NCI-H2227 (cell line): ENCODE results near the gene WASHC2C.
"Not testable (repeated sequence)": the region's sequence is repeated elsewhere in the genome, so short reads cannot be mapped to it uniquely, and the experiment has no call there.

ENCODE experiments used
- DNase-seq: peaks from one replicate; lab custom pipeline; 2025; ENCODE audit not compliant: unreplicated experiment; lab: John Stamatoyannopoulos, UW

WASHC2C gene

GRCh38 chr10:45768334-45768733, 41.3 kb downstream of the WASHC2C start:
- not testable (repeated sequence) for DNase-seq

DNA sequence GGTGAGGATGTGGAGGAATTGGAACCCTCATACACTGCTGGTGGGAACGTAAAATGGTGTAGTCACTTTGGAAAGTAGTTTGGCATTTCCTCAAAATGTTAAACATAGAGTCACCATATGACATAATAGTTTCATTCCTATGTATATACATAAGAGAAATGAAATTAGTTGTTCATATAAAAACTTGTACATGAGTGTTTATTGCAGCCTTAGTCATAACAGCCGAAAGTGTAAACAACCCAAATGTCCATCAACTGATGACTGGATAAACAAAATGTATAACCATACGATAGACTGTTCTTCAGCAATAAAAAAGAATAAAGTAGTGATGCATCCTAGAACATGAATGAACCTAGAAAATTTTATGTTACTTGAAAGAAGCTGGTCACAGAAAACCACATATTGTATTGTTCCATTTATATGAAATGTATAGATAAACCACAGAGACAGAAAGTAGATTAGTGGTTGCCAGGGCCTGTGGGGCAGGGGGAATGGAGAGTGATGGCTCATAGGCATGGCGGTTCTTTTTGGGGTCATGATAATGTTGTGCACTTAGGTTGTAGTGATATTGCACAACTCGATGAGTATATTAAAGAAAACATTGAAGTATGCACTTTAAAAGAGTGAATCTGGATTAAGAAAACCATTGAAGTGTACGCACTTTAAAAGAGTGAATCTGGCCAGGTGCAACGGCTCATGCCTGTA, 44.8 kb downstream of the WASHC2C start:
- DNase-seq, result not testable (repeated sequence)

DNA sequence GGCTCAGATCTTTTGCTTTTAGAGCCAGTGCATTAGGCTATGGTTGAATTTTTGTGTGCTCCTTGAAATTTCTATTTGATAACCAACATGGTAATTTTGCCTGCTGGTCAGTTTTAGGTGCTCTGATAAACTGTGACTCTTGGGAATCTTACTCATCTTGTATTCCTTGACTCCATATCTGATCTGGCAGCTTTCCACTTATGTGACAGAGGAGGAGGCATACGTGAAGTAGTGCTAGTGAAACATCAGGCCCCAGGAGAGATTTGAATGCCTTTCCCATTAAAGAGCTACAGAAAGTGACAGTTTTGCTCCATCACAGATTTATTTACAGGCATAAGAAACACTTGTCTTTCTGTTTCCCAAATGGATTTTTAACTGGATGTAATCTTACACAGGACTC, 59.2 kb downstream of the WASHC2C start:
- DNase-seq, result not testable (repeated sequence)

DNA sequence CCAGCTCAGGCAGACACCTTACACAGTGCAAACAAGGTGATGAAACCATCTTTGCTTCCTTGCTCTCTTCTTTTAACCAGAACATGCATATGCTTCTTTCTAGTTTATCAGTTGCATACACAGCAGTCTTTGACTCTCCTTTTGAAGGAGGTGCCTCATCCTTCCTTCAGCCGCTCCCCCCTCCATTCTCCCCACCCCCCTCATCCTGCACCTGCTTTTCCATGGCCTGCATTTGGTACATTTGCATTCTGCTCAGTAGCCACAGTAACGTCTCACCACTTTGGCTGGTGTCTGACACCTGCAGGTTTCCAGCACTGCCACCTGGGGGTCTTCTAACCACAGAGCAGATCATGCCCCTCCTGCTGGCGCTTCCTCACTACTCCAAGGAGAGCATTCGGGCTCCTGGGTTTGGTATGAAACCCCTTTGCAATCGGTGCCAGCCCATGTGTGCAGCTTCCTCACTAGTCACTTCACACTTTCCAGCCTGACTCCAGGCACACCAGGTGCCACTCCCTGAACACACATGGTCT, 60.2 kb downstream of the WASHC2C start:
- not testable (repeated sequence) for DNase-seq

DNA sequence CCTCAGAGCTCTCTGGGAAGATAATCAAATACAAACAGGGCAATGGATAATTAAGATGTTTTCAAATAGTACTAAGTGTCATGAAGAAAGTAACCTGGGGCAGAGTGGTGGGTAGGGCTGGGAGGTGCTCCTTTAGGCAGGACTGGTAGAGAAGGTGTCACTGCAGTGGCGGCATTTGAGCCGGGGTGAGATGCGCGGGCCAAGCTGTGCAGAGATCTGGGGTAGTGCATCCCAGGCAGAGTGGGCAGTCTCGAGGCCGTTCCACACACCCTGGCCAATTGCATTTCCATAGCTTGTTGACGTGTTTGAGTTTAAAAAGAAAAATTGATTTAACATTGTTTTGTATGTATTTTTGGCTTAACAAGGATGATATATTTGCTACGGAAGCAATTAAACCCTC, 62.9 kb downstream of the WASHC2C start:
- not testable (repeated sequence) for DNase-seq

DNA sequence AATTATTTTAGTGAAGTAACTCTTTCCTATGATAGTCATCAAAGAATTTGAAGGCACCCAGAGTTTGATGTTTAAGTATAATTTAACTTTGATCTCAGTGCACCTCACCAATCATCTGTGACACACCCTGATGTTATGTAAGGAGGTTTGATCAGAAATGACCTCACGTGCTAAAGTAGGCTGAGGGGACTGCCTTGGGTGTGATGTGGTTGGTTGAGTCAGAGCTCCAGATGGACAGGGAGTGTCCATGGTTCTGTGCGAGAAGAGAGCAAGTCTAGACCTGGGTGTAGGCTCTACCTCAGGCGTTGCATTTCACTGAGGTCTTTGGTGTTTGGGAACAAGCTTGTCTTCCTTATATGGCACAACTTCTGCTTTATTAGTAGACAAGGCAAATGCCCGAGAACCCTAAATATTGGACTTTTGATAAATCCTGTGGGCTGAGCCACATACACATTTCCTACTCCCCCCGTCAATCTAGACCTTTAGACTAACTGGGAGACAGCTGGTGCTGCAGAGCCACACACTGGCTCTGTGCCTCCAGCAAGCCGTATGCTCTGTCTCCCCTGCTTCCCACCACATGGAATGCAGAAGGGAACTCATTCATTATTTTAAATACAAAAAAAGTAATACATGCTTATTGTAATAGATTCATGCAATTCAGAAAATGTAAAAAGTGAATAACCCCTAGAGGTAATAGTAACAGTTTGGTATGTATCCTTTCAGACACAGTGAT, 63.8 kb downstream of the WASHC2C start:
- not testable (repeated sequence) for DNase-seq

DNA sequence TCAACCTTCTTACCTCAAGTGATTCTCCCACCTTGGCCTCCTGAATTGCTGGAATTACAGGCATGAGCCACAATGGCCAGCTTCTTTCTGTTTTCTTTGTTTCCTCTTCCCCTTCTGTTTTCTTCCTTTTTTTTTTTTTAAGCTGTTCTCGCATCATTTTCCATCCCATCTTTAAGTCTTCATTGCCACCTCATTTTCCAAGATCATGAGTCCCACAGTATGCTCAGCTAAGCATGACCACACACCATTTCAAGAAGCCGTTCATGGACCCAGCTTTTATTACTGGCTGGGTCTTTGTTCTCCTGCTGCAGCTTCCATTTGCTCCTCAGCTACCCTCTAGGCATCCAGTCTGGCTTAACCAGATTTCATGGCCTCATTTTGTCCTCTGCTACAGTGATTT, 67.7 kb downstream of the WASHC2C start:
- not testable (repeated sequence) for DNase-seq

GRCh38 chr10:45803060-45804010, 76.3 kb downstream of the WASHC2C start:
- not testable (repeated sequence) for DNase-seq

DNA sequence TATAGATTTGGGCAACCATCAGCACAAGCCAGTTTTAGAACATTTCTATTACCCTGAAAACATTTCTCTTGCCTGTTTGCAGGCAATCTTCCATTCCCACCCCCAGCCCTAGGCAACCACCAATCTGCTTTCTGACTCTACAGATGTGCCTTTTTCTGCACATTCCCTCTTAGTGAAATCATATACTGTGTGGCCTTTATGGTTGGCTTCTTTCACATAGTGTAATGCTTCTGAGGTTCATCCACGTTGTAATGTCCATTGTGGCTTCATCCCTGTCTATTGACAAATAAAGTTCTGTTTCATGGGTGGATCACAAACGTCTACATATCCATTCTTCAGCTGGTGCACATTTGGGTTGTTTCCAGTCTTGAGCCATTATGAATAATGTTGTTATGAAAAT, 77.9 kb downstream of the WASHC2C start:
- DNase-seq, result not testable (repeated sequence)

- no peak for DNase-seq
Measured at GRCh38 chr10:45809837-45810236, 82.8 kb downstream of the WASHC2C start.

DNA sequence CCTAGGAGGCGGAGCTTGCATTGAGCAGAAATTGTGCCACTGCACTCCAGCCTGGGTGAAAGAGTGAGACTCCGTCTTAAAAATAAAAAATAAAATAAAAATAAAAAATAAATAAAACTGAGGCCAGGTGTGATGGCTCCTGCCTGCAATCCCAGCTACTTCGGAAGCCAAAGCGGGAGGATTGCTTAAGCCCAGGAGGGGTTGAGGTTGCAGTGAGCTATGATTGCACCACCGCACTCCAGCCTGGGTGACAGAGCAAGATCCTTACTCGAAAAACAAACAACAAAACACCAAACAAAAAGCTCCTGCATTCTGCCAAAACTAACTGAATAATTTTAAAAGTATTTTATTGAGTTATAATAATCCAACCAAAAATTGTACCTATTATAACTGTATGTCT, 84.0 kb downstream of the WASHC2C start:
- DNase-seq, result no peak

- DNase-seq, result not testable (repeated sequence)
Measured at GRCh38 chr10:45812959-45813358, 85.9 kb downstream of the WASHC2C start.

- DNase-seq, result not testable (repeated sequence)
Measured at GRCh38 chr10:45814146-45814545, 87.1 kb downstream of the WASHC2C start.

GRCh38 chr10:45817130-45817859, 90.2 kb downstream of the WASHC2C start:
- DNase-seq, result no peak

DNA sequence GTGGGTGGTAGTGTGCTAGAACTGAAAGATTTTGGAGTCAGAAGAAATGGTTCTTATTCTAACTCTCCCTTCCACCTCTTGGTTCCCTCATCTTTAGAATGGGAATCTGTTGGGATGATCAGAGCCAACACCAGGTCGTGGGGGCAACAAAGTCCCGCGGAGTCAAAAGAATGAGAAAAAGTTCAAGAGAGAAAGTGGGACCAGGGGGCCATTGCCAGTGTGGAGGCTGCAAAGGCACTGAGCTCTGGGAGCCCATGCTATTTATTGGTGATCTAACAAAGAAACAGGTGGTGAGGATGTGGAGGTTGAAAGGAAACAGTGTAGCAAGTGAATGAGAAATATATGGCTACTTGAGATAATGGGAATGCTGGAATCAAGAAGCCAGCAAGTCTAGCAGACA, 90.8 kb downstream of the WASHC2C start:
- no peak for DNase-seq

GRCh38 chr10:45819552-45819951, 92.5 kb downstream of the WASHC2C start:
- no peak for DNase-seq

DNA sequence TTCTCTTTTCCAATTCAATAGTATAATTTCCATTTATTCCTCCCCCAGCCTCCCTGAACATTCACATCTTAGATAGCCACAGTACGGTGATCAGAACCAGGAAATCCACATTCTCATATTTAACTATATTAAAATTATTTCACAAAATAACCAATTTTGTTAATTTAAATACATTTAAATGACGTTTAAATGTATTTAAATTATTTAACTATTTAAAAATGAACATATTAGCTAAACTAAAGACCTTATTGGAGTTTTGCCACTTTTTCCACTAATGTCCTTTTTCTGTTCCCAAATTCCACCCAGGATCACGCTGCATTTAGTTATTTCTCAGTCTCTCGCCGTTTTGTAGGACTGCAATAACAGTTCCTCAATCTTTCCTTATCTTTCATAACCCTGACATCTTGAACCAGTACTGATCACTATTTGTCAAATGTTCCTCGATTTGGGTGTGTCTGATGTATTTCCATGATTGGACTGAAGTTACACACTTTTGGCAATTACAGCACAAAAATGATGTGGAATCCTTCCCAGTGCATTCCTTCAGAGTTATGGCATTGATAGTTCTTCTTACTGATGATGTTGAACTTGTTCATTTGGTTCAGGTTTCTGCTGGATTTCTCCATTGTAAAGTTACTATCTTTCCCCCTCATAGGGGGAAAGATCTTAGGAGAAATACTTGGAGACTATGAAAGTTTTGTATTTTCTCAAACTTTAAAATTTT, 93.2 kb downstream of the WASHC2C start:
- DNase-seq, result not testable (repeated sequence)

DNA sequence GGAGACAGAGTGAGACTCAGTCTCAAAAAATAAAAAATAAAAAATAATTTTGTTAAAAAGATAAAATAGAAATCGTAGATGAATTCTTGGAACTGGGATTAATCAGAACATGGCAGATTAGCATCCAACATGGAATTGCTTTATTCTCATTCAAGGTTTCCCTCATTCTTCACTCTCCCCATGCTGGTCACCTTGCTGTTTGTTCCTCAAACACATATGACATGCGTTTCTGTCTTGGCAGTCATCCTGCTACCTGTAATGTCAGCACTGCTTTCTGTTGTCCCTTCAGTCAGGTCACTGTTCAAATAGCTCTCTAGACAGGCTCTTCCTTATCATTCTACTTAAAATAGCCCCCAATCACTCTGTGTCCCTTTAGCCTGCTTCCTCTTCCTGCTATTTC, 95.9 kb downstream of the WASHC2C start:
- not testable (repeated sequence) for DNase-seq
